ENCODE measurements around the gene SCT.

SCT gene

DNA sequence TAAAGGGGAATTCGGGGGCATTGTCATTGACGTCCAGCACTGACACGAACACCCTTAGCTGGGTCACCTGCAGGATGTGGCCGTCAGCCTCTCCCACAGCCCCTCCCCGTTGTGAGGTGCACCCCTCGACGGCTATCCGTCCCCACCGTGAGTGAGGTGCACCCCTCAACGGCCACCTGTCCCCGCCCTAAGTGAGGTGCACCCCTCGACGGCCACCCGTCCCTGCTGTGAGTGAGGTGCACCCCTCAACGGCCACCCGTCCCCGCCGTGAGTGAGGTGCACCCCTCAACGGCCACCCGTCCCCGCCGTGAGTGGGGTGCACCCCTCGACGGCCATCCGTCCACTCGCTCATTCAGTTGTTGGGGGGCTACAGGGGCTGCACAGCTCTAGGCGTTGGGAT, 5.1 kb downstream of the SCT start:
- no peak for DNase-seq

DNA sequence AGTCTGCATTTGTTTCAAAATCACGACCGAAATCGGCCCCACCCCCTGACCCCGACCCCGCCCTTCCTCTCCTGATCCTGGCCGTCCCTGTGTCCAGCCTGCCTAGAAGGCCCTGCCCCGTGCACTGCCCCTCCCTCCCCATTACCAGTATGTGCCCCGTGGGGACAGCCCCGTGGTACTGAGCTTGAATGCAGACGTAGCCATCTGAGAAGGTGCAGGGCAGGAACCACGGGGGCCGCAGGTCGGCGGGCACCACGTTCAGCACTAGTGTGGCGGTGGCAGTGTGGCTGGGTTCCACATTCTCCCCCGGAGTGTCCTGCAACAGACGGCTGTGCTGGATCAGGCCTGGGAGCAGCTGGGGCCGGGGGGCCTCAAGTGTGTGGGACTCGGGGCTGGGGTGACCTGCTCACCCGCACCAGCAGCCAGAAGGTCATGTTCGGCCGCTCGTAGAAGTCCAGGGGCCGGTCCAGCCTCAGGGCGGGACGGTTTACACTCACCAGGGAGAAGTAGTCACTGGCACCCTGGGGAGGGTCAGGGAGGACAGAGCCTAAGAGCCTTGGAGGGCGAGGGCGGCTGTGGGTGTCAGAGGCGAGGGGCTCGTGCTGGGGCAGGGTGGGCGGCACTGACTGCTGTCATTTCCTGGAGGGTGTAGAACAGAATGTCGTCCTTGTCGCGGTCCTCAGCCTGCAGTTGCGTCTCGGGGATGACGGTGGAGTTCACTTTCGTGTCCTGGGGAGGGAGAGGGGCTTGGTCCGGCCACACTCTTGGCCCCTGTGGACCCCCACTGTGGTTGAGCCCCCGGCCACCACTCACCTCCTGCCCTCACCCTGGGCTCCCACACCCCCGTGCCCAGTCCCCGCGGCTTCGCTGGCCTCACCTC, 5.8 kb downstream of the SCT start:
- no peak for DNase-seq

DNA sequence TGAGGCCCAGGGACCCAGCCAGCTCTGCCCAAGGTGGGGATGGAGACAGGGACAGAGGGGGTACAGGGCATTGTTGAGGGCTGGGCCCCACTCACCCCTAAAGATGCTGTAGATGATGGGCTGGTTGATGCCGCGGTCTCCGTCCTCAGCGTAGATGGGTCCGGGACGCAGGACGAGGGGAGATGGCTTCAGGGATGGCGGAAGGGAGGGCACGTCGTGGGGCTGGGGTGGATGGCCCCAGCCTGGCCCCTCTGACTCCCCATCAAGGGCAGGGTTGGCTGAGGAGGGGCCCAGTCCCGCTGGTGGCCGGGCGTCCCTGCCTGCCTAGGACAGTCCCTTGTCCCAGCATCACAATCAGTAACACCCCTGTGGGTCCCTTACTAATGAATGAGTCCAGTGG, 6.8 kb downstream of the SCT start:
- no peak for DNase-seq

DNA sequence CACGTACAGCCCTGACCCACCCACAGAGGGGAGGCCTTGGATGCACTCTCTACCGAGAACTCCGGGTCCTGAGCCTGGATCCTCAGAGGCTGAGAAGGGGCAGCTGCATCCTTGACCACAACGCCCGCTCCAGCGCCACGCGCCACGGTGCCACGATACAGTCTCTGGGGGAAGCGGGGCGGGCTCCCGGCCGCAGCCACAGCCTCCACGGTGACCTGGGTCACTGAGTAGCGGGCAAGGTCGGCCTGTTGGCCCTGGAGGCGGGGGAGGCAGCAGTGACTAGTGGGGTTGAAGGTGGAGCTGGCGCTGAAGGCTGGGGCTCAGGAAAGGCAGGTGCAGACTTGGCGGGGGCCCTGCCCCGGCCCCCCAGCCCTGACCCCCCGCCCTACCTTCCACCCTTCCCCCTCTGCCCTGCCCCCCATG, 7.3 kb downstream of the SCT start:
- DNase-seq, result no peak

DNA sequence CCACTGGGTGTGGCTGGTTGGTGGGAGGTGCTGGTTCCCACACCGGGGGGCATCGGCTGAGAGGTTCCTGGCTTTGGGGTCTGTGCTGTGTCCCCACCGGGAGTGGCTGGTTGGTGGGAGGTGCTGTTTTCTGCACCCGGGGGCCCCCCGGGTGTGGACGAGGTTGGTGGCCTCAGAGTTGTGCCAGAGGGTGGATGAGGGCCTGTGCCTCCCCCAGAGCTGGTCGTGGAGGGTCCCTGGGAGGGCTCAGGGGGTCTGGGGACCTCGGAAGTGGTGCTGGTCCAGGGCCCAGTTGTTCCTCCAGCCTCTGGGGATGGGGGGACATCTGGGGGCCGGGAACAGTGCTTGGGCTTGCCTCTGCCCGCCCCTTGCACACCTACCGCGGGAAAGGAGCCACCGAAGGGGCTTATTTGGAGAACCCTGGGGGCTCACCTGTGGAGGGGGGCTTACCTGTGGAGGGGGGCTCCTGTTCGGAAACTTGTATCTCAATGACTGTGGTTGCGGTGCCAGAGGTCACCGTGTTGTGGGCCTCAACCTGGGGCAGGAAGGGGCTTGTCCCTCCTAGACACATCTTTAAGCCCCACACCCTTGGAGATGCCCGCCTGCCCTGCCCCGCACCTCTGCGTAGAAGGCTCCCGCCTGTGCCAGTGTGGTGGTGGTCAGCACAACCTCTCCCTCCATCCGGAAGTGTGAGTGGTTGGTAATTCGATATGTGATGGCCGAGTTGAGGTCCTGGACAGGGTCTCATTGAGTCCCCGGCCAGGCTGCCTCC, 7.9 kb downstream of the SCT start:
- DNase-seq, result no peak

DNA sequence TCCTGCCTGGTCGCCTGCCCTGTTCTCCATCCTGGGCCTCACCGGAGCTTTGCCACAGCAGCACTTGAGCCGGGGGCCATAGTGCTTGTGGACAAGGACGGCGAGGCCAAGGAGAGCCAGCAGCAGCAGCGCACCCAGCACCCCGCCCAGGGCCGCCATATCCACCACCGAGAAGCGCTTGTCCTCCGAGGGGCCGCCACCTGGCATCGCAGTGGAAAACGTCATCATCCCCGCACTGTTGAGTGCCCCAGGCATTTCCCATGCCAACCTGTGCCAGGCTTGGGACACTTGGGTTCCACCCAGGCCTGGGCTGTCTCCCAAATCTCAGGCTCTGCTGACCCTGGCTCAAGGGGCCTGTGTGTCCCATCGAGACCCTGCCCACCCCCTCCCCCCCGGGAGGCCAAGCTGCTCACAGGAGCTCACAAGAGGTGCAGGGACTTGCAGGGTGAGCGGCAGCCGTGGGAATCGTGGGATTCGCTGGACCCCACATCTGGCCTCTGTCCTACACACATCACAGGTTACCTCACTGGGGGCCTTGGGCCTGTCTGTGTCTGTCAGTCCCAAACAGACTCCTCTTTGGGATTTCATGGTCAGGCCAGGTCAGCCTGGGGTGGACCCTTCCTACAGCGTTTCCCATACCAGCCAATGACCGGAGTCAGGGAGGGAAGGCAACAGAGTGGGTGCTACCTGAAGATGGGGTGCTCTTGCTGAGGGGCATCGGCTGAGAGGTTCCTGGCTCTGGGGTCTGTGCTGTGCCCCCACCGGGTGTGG, 8.9 kb downstream of the SCT start:
- DNase-seq, result no peak

DNA sequence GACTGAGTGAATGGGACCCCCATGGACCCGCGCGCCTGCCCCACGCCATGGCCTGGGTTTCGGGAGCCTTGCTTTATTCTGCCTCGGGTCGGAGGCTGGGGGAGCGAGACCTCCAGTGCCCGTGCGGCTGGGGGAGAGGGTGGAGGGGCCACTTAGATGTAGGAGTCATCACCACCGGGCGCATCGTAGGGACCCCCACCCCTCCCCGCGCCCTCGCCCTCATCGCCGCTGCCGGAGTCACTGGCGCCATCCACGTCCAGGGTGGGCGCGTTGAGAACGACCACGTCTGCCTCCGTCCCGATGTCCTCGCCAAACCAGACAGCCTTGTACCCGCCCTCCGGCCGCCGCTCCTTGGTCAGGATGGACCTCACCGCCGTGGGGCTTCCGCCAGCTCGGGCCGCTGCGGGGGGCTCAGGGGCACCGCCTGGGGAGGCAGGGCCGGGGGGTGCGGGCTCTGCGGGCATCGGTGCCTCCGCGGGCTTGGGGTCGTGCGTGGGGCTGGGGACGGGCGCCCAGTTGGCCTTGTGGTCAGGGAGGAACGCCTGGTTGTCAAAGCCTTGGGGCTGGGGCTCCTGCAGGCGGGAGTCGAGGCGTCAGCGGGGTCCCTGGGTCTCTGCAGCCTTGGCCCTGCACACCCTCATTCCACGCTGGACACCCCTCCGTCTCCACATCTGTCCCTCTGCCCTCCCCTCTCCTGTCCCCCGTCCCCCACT, 9.6 kb downstream of the SCT start:
- no peak for DNase-seq

DNA sequence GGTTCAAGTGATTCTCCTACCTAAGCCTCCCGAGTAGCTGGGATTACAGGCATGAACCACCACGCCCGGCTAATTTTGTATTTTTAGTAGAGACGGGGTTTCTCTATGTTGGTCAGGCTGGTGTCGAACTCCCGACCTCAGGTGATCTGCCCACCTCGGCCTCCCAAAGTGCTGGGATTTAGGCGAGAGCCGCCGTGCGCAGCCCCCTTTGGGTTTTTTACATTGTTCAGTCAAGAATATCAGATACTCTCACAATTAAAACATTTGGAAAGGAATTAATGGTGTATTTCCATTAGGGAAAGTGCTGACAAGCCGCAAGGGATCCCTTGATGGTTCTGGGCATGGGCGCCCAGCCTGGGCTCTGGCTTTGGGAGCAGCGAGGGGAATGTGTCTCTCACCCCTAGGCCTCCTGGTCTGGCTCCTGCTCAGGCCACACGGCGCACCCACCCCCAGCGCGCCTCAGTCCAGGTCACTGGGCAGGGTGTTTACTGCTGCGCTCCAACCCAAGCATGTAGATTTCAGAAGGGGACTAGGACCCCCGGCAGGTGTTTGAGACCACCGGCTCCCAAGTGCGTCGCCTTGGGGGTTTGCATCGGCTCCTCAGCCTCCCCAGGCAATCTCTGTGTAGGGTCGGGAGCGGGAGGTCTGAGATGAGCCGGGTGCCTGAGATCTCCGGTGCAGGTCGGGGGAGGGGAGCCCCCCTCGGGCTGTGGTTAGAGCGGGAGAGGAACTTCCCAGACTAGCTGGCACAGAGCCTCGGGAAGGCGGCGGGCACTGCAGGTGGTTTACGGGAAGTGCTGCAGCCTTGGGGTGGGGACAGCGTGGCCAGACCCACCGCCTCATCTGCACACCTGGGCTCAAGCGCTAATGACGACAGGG, 10.4 kb downstream of the SCT start:
- no peak for DNase-seq

DNA sequence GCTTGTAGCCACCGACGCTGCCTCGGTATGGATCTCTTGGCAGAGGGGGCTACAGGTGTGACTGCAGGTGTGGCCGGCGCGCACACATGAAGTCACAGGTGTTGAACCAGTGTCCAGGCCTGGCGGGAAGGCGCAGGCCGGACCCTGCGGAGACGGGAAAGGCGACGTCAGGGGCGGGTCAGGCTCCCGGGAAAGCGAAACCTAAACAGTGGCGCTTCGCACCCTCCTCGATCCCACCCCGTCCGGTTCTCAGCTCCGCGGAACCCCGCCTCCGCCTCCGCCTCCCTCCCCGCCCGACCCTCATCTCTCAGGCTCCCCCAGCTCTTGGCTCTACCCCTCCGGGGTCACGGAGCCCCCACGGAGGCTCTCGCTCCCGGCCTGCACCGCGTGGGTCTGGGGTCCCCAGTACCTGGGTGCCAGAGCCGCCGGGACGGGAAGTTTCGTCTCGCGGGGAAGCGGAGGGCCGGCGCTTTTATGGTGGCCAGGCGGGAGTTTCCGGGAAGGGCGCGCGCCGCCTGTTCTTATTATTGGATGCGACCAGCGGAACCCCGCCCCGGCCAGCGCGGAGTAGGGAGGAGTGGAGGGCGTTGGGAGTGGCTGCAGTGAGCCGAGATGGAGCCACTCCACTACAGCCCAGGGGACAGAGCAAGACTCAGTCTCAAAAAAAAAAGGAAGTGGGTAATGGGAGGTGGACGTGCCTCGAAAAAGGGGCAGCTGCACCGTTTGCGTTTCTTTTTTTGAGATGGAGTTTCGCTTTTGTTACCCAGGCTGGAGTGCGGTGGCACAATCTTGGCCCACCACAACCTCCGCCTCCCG, 11.3 kb downstream of the SCT start, which contains the start of gene IRF7:
IRF7 (minus strand) TSS at position 447 of the 816 bp plus-strand sequence. CDS start 586 bp downstream, outside the sequence.
- DNase-seq, result peak; percentile 90

DNA sequence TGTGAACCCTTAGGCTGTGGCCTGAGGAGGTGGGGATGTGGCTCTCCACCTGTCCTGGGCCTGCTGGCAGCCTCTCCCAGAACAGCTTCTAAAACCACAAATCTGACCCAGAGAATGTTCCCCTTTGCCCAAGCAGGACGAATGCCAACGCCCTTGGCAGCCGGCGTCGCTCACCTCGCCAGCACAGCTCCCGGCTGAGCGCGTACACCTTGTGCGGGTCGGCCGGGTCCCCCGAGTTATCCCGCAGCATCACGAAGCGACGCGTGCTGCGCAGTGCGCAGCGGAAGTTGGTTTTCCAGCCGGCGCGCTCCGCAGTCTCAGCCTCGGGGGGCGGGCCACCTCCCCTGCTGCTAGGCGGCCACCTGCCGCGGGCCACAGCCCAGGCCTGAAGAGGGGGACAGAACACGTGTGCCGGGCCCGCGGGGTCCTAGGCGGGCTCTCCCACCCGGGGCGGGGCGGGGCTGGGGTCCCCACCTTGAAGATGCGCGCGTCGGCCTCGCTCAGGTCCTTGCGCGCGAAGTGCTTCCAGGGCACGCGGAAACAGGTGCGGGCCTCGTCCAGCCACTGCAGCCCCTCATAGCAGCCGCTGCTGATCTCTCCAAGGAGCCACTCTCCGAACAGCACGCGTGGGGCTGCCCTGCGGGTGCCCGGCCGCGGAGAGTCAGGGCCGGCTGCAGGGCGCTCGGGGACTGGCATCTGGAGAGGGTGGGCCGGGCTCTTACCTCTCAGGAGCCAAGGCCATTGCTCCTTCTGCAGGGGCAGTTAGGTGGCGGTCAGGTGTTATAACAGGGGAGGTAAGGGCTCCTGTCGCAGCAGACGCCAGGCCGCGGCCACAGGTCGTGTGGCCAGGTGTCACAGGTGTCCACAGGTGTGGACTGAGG, 12.1 kb downstream of the SCT start:
- DNase-seq, result no peak

DNA sequence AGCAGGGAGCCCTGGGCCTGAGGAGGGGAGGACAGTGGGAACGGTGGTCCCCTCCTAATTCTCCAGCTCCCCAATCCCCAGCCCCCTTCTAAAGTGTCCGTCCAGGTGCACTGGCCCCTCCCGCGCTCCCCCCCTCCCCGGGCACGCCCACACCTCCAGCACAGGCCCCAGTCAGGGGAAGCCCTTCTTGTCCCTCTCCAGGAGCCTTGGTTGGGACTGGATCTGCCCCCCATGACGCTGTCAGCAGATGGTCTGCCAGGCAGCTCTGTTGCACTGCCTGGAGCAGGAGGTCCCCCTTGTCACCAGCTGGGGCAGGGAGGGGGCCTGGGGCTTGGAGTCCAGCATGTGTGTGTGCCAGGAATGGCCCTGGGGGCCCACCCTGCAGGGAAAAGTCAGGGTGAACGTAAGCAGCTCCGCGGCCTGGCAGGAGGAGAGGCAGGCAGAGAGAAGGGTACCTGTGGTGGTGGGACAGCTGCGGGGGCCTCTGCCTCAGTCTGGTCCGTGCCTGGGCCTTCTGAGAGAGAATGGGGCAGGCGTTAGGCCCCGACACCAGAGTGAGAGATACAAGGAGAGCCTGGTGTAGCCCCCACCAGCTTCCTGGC, 12.9 kb downstream of the SCT start:
- no peak for DNase-seq

DNA sequence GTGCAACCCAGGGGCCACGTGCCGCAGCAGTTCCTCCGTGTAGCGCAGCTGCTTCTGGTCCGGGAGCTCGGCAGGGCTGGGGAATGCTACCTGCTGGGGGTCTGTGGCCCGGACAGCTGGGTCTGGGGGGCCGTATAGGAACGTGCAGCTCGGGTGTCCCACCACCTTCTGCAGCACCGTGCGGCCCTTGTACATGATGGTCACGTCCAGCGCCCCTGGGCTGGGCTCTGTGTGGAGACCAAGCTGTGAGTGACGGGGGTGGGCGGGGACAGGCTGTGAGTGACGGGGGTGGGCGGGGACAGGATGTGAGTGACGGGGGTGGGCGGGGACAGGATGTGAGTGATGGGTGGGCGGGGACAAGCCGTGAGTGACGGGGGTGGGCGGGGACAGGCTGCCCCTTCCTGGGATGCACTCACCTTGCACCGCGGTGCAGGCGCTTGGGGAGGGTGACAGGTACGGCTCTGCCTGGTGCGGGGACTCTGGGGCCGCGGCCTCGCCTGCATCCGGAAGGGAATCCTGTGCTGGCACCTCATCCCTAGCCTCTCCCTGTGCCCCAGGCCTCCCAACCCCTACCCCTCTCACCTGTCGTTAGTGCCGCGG, 13.5 kb downstream of the SCT start:
- peak; percentile 77 for DNase-seq

DNA sequence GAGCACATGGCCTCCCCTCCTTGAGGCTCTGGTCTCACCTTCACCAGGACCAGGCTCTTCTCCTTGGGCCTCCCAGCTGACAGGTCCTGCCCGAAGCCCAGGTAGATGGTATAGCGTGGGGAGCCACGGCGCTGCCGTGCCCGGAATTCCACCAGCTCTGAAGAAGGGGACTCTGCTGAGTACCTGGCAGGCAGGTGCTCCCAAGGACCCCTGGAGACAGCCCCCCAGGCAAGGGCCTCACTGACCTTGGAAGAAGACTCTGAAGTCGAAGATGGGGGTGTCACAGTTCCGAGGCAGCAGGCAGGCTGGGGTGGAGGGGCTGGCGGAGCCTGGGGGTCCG, 14.1 kb downstream of the SCT start:
- no peak for DNase-seq

DNA sequence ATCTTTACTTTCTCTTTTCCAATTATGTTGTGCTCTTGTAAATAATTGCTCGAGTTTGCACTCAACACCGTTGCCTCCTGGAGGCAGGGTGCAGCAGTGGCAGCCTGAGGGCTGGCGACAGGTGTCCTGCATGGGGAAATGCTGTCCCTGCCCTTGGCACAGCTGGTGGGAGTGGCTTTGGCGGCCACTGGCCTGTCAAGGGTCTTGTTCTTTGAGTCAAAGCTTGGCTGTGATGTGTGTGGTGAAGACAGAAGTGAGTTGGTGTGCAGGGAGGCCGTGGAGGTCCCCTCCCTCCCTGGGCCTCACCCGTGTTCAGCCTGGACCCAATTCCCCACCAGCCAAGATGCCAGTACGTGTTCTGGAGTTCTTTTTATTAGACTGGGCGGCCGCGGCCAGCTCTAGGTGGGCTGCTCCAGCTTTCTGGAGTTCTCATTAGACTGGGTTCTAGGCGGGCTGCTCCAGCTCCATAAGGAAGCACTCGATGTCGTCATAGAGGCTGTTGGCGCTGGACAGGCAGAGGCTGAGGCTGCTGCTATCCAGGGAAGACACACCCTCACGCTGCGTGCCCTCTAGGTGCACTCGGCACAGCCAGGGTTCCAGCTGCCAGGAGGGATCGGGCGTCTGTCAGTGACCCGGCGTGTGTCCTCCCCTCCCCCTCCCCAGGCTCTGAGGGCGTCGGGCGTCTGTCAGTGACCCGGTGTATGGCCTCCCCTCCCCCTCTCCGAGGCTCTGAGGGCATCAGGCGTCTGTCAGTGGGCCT, 14.6 kb downstream of the SCT start:
- DNase-seq, result no peak

DNA sequence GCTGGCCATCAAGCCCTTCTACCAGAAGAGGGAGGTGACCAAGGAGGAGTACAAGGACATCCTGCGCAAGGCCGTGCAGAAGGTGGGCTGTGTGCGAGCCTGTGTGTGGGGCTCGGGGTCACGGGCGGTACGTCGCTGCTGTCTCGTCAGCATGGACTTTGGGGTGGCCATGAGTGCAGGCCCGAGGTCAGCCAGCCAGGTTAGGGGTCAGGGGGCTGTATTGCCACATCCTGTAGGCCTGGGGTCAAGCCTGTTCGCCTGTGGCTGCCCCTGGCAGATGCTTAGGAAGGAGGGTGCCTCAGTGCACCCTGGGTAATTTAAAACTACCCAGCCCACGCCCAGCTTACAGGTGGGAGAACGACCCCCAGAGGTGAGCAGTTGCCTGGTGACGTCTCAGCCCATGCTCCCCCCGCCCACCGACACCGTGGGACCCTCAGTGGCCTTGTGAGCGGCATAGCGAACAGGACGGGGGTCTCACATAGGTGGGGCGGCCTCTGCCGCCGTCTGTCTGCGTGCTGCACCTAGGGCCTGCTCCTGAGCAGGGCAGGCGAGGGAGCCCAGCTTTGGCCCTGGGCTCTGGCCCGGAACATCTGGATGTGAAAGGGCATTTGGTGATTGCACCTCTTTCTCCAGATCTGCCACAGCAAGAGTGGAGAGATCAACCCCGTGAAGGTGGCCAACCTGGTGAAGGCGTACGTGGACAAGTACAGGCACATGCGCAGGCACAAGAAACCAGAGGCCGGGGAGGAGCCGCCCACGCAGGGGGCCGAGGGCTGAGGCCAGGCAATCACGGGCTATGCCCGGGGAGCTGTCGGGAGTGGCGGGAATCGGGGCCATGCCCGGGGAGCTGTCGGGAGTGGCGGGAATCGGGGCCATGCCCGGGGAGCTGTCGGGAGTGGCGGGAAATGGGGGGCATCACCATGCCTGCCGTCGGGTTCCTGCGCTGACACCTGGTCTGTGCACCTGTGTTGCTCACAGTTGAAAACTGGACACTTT, 15.7 kb downstream of the SCT start:
- DNase-seq, result no peak

DNA sequence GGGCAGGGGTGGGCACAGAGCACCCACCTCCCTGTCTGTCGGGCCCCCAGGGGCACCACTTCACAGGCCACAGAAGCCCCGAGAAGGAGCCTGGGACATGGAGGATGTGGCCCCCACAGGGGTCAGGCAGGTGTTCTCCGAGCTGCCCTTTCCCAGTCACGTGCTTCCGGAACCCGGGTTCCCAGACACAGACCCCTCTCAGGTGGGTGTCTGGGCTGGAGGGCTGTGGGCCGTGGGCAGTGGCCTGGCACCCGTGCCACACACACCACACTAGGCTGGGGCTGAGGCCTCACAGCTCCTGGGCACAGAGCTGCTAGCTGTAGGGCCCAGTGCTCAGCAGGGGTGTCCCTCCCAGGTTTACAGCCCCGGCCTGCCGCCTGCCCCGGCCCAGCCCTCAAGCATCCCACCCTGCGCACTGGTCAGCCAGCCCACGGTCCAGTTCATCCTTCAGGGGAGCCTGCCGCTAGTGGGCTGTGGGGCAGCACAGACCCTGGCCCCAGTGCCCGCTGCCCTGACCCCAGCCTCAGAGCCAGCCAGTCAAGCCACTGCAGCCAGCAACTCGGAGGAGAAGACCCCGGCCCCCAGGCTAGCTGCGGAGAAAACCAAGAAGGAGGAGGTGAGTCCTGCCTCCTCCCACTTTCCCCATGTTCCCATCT, 16.7 kb downstream of the SCT start:
- DNase-seq, result no peak
